GM18870 (cell line): ENCODE measurements around the gene FAR2.
"Not testable (repeated sequence)": the region's sequence is repeated elsewhere in the genome, so short reads cannot be mapped to it uniquely, and the experiment has no call there.

ENCODE experiments used
- ATAC-seq: cut with Tn5 transposase; IDR thresholded peaks from one replicate; pipeline ENCODE4 v1.9.1; 2021; ENCODE audit warnings: moderate library complexity; ENCODE audit not compliant: unreplicated experiment

Gene FAR2

GRCh38 chr12:29148911-29149690 is at the start of gene FAR2:
FAR2 (plus strand) TSS chr12:29149278; CDS start chr12:29270450, 121,172 bp downstream.
- ATAC-seq = peak; percentile 37

- no peak for ATAC-seq
Observed at GRCh38 chr12:29102741-29103140, 46.3 kb upstream of the FAR2 start.

DNA sequence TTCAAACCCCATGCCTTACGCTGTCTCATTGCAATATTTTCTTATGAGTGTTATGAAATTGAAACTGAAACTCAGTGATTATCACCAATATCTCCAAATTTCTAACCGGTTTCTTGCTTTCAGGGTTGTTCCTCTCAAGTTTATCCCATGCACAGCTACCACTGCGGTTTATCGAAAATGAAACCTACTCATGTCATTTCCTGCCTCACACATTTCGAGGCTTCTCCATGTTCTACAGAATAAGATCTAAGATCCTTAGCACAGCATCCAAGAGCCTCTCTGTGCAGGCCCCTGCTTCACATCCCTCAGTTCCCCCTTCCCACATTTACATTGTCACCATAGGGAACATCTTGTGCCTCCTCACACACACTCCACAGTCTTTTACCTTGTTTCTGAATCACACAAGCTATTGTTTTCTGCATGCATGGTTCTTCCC is 45.5 kb upstream of the FAR2 start:
- peak; percentile 98 for ATAC-seq

DNA sequence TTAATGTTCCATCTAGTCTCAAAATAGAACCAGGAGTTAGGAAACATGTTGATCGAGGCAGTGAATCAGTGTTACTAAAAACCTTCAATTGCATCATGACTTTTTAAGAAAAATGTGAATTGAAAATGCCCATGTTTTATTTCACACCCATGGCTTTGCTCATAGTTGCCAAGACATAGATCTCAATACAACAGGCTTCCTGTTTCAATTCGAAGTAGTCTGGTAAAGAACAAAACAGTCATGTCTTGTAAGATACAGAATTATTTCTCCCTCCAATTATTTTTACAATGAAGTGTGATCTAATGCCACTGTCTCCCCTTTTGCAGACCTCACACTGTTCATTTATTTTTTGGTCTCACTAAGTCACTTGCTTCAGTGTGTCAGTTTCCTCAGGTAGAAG is 44.6 kb upstream of the FAR2 start:
- no peak for ATAC-seq

GRCh38 chr12:29110506-29111442 is 38.3 kb upstream of the FAR2 start:
- ATAC-seq = peak; percentile 75

- no peak for ATAC-seq
Observed at GRCh38 chr12:29113101-29113500, 36.0 kb upstream of the FAR2 start.

DNA sequence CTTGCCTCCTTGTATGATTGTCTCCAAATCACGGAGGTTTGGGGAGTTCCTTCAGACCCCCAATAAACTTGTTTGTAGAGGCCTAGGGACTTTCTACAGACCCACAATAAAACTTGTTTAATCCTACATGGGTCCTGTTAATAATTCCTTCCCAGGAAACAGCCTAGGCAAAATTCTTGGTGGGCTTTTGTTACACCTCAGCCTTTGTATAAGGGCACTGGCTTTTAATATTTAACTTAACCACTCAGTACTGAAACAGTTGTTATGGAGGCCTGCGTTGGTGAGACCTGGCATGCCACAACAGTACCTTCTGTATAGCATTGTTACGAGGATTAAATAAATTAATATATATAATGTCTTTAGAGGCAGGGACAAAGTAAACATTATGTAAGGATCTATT is 32.7 kb upstream of the FAR2 start:
- no peak for ATAC-seq

DNA sequence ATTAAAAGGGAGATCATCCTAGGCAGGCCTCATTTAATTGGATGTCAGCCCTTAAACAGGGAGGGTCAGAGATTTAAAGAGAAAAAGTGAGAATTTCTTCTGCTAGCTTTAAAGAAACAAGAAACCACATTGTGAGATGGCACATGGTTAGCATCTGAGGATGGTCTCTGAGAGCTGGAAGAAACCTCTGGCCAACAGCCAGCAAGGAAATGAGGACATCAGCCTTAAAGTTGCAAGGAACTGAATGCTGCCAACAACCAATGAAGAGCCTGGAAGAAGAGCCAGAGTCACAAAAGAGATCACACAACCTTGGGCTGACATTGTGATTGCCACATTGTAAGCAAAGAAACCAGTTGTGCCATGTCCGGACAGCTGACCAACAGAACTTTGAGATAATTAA is 17.5 kb upstream of the FAR2 start:
- ATAC-seq = no peak

GRCh38 chr12:29132316-29132715 is 16.8 kb upstream of the FAR2 start:
- ATAC-seq = no peak

DNA sequence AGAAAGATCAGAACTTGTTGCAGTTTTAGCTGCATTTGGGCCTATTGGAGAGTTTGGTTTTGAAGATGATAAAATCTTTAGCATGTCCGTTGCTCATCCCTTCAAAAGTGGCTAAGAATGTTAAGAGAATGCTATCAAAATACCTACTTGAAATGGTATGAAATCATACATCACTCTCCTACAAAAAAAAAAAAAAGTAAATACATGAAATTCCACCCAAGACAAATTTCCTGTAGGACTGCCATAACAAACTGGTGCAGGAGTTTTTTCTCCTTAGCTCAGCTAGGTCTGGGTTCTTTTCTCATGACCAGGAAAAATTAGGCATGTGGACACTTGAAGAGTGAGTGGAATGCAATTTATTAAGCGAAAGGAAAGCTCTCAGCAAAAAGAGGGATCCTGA is 15.9 kb upstream of the FAR2 start:
- no peak for ATAC-seq

DNA sequence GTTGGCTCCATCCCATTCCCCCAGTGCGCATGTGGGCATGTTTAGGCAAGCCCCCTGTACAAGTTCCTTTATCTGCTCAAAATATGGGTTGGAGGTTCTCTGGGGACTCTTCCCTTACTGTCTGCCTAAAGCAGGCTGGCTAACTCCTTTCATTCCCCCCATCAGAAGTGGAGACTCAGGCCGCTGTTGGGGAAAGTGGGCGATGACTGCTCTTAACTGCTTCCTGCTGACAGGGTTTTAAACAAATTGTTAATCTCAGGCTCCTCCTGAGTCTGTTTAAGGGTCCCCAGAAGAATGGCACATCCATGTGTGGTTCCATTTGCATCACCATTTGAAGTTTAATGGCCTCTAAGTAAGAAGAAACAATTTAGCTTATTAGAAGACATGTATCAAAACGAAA is 15.4 kb upstream of the FAR2 start:
- no peak for ATAC-seq

GRCh38 chr12:29138256-29138655 is 10.8 kb upstream of the FAR2 start:
- not testable (repeated sequence) for ATAC-seq

- ATAC-seq = not testable (repeated sequence)
Observed at GRCh38 chr12:29138855-29139254, 10.2 kb upstream of the FAR2 start.

GRCh38 chr12:29145372-29146170 is 3.5 kb upstream of the FAR2 start:
- ATAC-seq = no peak

- ATAC-seq = no peak
Observed at GRCh38 chr12:29146196-29146595, 2.9 kb upstream of the FAR2 start.

- no peak for ATAC-seq
Observed at GRCh38 chr12:29147731-29148595, 1.1 kb upstream of the FAR2 start.

- ATAC-seq = peak; percentile 2
Observed at GRCh38 chr12:29148596-29148910, 525 bp upstream of the FAR2 start.

DNA sequence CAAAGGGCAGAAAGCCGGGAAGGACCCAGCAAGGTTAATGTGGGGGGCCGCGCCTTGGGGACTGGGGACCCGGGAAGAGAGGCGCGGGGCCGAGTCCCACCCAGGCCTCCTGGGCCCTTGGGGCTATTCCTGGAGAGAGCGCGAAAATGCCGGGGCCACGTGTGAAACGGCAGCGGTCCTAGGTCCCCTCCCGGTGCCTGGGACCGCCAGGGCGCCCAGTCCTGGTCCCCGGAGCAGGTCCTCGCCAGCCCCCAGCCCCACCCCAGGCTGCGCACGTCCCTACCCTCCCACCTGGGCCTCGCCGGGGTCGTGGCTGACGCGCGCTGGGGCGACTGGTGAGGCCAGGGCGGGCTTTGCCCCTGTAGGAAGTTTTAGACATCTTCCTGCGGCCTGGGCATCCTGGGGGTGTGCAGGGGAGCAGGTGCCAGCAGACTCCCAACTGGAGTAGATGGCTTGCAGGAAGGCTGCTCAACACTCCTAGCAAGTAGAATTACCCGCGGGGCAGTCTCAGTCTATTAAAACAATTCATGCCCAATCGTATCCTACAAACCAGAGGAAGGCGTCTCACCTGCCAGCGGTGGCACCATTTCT is 708 bp downstream of the FAR2 start:
- peak; percentile 6 for ATAC-seq

DNA sequence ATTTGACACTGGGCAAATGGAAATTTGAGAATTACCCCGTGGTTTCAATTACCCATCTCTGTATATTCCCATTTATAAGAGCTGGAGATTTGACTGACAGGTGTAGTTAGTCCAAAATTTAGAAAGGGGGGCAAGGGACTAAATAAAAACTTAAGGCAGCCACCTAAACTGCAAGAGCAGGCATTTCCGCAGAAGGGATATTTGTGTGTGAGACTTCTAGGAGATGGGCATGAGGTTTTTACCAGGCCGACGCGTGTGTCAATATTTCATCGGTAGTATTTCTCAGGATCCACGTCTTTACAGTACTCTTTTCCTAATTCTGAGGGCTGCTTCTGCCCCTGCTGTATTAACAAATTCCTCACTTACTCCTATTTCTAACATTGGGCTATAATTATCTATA is 1.4 kb downstream of the FAR2 start:
- no peak for ATAC-seq
